ENCODE measurements around the gene ABTB2.

ABTB2 gene

GRCh38 chr11:34335331-34335730, 22.5 kb downstream of the ABTB2 start:
- ChIA-PET POLR2A (ENCODE audit: low non-redundant PET) (no interaction called here), CTCF (interaction anchor here (0.7 to 1.3 kb wide), 2 partner anchors 161 to 1272 kb away, joined by 3 read pairs; no protein-coding TSS in a partner anchor)
- H3K27ac ChIP-seq: no peak overlapping the region
- no peak for TF ChIP-seq CTCF (conservative IDR thresholded peaks at IDR 0.05; ENCODE audit: low read depth)
- DNase-seq (ENCODE audit: low spot score): no peak

- H3K27ac ChIP-seq: no peak overlapping the region
- no peak for DNase-seq (ENCODE audit: low spot score)
- ChIA-PET POLR2A (ENCODE audit: low non-redundant PET) (no interaction called here), CTCF (interaction anchor here (1.3 kb wide), 1 partner anchor 159 kb away, joined by 3 read pairs; no protein-coding TSS in a partner anchor)
- no peak for TF ChIP-seq CTCF (conservative IDR thresholded peaks at IDR 0.05; ENCODE audit: low read depth)
These were observed 24.0 kb downstream of the ABTB2 start for GRCh38 chr11:34333787-34334186.

- POLR2A ChIA-PET (ENCODE audit: low non-redundant PET): no interaction called here
- no peak for TF ChIP-seq CTCF (conservative IDR thresholded peaks at IDR 0.05; ENCODE audit: low read depth)
- CTCF ChIA-PET: interaction anchor here (0.6 kb wide), 1 partner anchor 105 kb away, joined by 3 read pairs; no protein-coding TSS in a partner anchor
- no peak for DNase-seq (ENCODE audit: low spot score)
- no peak overlapping the region for H3K27ac ChIP-seq
These were observed 25.3 kb downstream of the ABTB2 start for GRCh38 chr11:34332524-34332923.

GRCh38 chr11:34331736-34332135, 26.1 kb downstream of the ABTB2 start:
- POLR2A ChIA-PET (ENCODE audit: low non-redundant PET): no interaction called here
- TF ChIP-seq CTCF (conservative IDR thresholded peaks at IDR 0.05; ENCODE audit: low read depth): no peak

GRCh38 chr11:34331329-34331728, 26.5 kb downstream of the ABTB2 start:
- ChIA-PET CTCF (no interaction called here), POLR2A (ENCODE audit: low non-redundant PET) (no interaction called here)
- H3K27ac ChIP-seq: no peak overlapping the region
- peak; percentile 42 for DNase-seq (ENCODE audit: low spot score)
- no peak for TF ChIP-seq CTCF (conservative IDR thresholded peaks at IDR 0.05; ENCODE audit: low read depth)

More at GRCh38 chr11:34331736-34332135, 26.1 kb downstream of the ABTB2 start:
- H3K27ac ChIP-seq: no peak overlapping the region
- no peak for DNase-seq (ENCODE audit: low spot score)
- CTCF ChIA-PET: no interaction called here

GRCh38 chr11:34330653-34331052, 27.2 kb downstream of the ABTB2 start:
- no peak for TF ChIP-seq CTCF (conservative IDR thresholded peaks at IDR 0.05; ENCODE audit: low read depth)
- CTCF ChIA-PET: no interaction called here
- DNase-seq (ENCODE audit: low spot score): no peak
- H3K27ac ChIP-seq: no peak overlapping the region
- POLR2A ChIA-PET (ENCODE audit: low non-redundant PET): no interaction called here

GRCh38 chr11:34329876-34330275, 27.9 kb downstream of the ABTB2 start:
- no peak for TF ChIP-seq CTCF (conservative IDR thresholded peaks at IDR 0.05; ENCODE audit: low read depth)
- POLR2A ChIA-PET (ENCODE audit: low non-redundant PET): no interaction called here
- no peak for DNase-seq (ENCODE audit: low spot score)
- CTCF ChIA-PET: no interaction called here
- H3K27ac ChIP-seq: no peak overlapping the region
